Left lobe of liver (tissue), 2 donors: Measurements from ENCODE around the gene MRPS18A. TPM values are rescaled to one million over a fixed set of nuclear protein-coding genes. Genes with fewer than 3 reads are reported as not detected.
"Not testable (repeated sequence)": the region's sequence is repeated elsewhere in the genome, so short reads cannot be mapped to it uniquely, and the experiment has no call there.

Experiments used
- ATAC-seq: fragments of 200-7000 bp; cut with Tn5 transposase; one replicate; pipeline ENCODE4 v1.9.1; 2020; ENCODE audit warnings: mild to moderate bottlenecking, moderate library complexity
- DNase-seq: peaks from one replicate; pipeline ENCODE4 v3.0.0-alpha.2; 2020; ENCODE audit warnings: low spot score
- total RNA-seq: library from RNA; stranded (reverse); gene quantifications from one replicate; pipeline ENCODE4 v1.2.1, GENCODE V29; 2021
- donor health status: DM: no; HTN: no; CAD: no; lungs with moderate emphysema.
- donor health status: DM: no; HTN: yes; CAD: no.

Gene MRPS18A
- total RNA-seq, 1 donor from 2014 or later: 26.6 TPM

DNA sequence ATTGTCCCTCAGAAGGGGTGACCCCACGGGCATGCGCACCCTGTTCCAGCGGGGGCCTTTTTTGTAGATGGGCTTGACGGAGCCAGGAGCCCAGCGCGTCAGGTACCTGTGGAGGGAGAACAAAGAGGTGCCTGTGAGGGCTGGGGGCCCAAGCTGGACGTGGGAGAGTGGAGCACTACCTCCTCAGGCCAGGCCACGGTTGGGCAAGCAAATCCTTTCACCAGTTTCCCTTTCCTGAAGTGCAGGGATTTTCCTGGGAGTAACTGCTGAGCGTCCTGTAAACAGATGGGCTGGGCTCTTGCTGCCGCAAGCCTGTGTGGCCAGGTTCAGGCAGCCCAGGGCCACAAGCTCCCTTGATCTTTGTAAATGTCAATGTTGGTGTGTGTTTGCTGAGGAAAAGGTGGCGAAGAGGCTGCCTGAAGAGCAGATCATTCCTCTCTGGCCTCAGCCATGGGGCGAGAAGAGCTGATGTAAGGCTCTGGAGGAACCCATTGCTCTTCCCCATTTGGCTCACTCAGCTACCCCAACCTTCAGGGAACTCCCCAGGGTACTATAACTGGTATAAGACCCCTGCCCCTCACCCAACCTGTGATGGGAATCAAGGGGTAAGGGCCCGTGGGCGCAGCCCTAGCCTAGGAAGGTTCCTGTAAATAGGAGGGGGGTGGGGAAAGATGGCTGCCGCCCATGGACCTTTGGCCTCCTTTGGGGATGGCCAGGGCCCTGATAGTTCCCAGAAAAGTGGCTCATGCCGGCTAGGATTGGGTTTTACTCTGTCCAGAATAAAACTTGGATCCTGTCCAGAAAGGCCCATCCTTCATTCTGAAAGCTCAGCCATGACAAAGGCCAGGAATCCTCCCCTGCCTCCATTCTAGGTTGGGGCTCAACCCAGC, 15.5 kb downstream of the MRPS18A start:
- DNase-seq (no peak), ATAC-seq (no peak)

GRCh38 chr6:43671011-43671800, 16.4 kb downstream of the MRPS18A start:
- DNase-seq: no peak
- ATAC-seq: no peak

- ATAC-seq: no peak
- no peak for DNase-seq
Observed at GRCh38 chr6:43670623-43670986, 17.0 kb downstream of the MRPS18A start.

DNA sequence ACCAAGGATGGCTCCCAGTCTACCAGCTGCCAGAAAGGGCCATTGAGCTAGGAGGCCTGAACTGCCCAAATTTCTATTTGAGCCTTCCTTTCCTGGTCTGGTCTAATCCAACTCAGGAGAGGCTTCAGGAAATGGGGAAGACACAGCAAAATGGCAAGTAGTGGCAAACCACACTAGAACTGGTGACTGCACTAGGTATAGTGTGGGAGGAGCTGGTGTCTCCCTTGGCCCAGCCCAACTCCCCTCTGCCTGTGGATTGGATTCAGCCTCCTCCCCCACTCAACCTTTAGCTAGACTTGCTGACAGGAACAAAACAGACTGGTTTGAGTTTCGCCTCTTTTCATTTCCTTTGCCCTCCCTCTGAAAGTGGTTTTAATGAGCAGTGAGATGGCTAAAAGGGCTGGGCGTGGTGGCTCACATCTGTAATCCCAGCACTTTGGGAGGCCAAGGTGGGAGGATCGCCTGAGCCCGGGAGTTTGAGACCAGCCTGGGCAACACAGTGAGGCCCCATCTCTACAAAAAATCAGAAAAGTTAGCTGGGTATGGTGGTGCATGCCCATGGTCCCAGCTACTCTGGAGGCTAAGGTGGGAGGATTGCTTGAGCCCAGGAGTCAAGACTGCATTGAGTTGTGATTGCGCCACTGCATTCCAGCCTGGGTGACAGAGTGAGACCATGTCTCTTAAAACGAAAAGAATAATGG, 17.5 kb downstream of the MRPS18A start:
- ATAC-seq: no peak
- no peak for DNase-seq

DNA sequence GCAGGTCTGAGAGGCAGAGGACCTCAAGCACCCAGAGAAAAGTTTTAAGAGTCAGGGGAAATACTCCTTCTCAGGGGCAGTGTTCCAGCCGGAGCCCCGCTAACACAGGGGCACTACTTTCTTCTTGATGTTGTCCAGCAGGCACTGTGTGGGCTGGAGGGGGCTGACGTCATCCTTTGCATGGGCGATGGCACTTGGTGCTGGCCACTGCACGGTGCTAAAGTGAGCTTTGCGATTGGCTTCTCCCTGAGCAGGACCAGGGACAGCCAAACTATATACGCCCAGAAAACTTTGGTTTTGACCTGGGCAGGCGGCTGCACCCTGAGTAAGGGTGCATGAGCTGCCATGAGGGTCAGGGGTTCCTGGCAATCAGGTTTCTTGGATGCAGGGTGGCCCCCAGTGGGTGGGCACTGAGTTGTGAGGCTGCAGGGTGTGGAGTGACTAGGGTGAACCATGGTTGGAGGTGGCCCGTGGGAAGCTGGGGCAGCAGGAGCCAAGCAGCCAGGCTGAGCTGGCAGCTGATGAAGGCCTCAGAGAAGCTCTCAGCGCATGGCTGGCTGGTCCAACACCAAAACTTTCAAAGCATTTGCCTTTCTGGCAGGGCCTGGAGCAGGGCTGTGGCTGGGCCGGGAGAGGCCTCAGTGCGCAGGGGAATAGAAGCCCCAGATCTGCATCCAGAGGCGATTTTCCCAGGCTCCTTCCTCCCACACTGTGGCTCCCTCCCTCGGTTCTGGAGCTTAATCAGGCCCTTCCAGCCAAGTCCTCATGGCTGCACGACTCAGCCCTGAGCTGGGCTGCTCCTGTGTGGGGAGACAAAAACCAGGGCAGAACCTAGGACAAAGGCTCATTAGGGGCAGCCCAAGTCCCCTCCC, 18.3 kb downstream of the MRPS18A start:
- DNase-seq: no peak
- ATAC-seq: no peak

DNA sequence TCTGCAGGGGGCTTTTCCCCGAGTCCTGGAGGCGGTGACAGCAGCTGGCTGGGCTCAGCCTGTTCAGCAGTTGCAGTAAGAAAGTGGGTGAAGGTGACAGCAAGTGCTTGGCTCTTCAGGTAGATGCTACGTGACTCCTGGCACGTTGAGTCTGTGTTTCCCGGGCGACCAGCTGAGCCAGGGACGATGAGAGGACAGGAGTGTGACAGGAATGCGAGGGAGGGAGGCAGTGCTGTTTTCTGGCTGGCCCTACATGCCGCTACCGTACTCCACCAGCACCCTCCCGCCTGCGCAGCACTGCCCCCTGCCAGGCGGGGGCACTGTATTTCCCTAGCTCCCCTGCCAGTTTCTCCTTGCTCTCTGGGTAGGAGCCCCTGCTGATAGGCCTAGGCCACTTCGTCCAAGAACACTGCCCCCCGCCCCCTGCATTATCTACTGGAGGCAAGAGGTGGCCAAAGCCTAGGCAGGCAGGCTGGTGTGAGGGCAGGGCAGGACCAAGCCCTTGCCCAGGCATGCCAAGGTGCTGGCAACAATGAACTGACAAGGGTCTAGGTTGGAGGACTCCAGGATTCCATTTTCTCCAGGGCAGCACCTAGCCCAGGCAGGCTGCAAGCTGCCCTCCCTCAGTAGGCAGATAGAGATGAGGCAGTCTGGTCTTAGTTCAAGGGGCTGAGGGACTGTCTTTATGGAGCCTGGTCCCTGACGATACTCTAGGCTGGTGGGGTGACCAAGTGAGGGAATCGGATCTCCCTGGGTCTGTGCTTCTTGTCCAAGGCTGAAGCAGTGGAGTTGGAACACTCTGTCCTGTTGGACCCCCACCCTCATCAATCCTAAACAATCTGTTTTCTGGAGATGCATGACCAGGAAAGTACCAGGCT, 19.2 kb downstream of the MRPS18A start:
- ATAC-seq (peak; percentile 66), DNase-seq (no peak)

GRCh38 chr6:43667245-43668150, 20.1 kb downstream of the MRPS18A start:
- peak; percentile 82 for DNase-seq

GRCh38 chr6:43666196-43666920, 21.2 kb downstream of the MRPS18A start:
- no peak for DNase-seq
- no peak for ATAC-seq

More at GRCh38 chr6:43667245-43668150, 20.1 kb downstream of the MRPS18A start:
- ATAC-seq: peak; percentile 92

- no peak for DNase-seq
Observed at GRCh38 chr6:43665376-43665775, 22.2 kb downstream of the MRPS18A start.

DNA sequence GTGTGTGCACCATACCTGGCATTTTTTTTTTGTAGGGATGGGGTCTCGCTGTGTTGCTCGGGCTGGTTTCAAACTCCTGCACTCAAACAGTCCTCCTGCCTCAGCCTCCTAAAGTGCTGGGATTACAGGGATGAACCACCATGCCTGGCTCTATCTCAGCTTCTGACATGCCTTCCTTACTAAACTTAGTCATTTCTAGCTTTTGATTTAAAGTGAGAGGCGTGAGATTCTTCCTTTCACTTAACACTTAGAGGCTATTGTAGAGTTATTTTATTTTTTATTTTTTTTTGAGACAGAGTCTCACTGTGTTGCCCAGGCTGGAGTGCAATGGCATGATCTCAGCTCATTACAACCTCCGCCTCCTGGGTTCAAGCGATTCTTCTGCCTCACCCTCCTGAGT, 24.6 kb downstream of the MRPS18A start:
- DNase-seq, ATAC-seq: not testable (repeated sequence)

More at GRCh38 chr6:43665376-43665775, 22.2 kb downstream of the MRPS18A start:
- ATAC-seq: no peak

- DNase-seq (no peak), ATAC-seq (no peak)
Observed at GRCh38 chr6:43658161-43658560, 29.4 kb downstream of the MRPS18A start.

- no peak for ATAC-seq
Observed at GRCh38 chr6:43657221-43657802, 30.3 kb downstream of the MRPS18A start.

DNA sequence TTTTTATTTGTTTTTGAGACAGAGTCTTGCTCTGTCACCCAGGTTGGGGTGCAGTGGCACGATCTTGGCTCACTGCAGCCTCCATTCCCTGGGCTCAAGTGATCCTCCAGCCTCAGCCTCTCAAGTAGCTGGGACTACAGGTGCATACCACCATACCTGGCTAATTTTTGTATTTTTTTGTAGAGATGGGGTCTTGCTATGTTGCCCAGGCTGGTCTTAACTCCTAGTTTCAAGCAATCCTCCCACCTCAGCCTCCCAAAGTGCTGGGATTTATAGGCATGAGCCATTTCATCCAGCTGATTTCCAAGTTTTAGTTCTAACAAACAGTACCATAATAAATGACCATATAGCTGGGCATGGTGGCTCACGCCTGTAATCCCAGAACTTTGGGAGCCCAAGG, 34.8 kb downstream of the MRPS18A start:
- DNase-seq, ATAC-seq: not testable (repeated sequence)

More at GRCh38 chr6:43657221-43657802, 30.3 kb downstream of the MRPS18A start:
- no peak for DNase-seq

DNA sequence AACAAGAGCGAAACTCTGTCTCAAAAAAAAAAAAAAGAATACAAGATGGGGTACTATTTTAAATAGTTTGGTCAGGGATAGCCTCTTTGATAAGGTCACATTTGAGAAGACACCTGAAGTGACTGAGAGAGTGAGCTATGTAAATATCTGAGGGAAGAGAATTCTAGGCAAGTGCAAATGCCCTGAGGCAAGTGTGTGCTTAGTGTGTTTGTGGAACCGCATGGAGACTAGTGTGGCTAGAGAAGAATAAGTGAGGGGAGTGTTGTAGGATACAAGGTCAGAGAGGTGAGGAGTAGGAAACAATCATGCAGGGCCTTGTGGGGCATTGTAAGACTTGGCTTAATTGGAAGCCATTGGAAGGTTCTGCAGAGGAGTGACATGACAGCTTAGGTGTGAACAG, 39.3 kb downstream of the MRPS18A start:
- ATAC-seq (no peak), DNase-seq (no peak)

- DNase-seq (no peak), ATAC-seq (no peak)
Observed at GRCh38 chr6:43647613-43648012, 40.0 kb downstream of the MRPS18A start.

DNA sequence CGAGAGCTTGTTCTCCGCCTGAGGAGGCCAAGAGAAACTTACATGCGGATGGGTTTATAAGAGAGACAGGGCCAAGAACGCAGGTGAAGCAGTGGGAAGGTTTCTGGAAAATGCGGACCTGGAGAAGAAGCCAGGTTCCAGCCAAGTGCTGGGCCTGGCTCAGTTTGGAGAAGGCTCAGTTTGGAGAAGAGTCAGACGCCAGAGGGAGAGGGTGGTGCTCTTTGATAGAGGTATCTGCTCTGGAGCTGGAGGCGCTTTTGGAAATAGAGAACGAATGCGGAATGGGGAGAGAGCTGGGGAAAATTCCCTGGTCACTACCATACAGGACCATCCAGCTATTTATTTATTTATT, 42.0 kb downstream of the MRPS18A start:
- no peak for ATAC-seq
- DNase-seq: no peak

- ATAC-seq: peak; percentile 67
- DNase-seq: no peak
Observed at GRCh38 chr6:43644940-43645612, 42.5 kb downstream of the MRPS18A start, which contains the start of gene RSPH9. Gene RSPH9 (plus strand): TSS chr6:43645036. CDS start chr6:43645099, 63 bp downstream.
